Lower lobe of right lung (tissue), 2 donors: Measurements from ENCODE around the gene PDE8A. TPM values are rescaled to one million over a fixed set of nuclear protein-coding genes. Genes with fewer than 3 reads are reported as not detected.

Source experiments
- ATAC-seq, 2 donors: fragments of 200-7000 bp; cut with Tn5 transposase; one replicate each; pipeline ENCODE4 v1.9.1; 2020 to 2022; ENCODE audit warnings: mild to moderate bottlenecking in 2 of 2, moderate library complexity in 2 of 2
- DNase-seq: peaks from one replicate; pipeline ENCODE4 v3.0.0-alpha.2; 2020
- H3K27ac ChIP-seq: fragments of 200-600 bp; one replicate; pipeline ENCODE4 v1.8.0; 2022
- H3K27me3 ChIP-seq: fragments of 200-600 bp; one replicate; pipeline ENCODE4 v1.8.0; 2022; ENCODE audit warnings: low read depth
- H3K36me3 ChIP-seq: fragments of 200-600 bp; one replicate; pipeline ENCODE4 v1.8.0; 2022; ENCODE audit warnings: mild to moderate bottlenecking
- H3K4me1 ChIP-seq: fragments of 200-600 bp; one replicate; pipeline ENCODE4 v1.8.0; 2022
- H3K4me3 ChIP-seq: fragments of 200-600 bp; one replicate; pipeline ENCODE4 v1.8.0; 2022; ENCODE audit warnings: mild to moderate bottlenecking
- H3K9me3 ChIP-seq: fragments of 200-600 bp; one replicate; pipeline ENCODE4 v1.8.0; 2022
- CTCF ChIP-seq: fragments of 200-600 bp; IDR thresholded peaks from one replicate; pipeline ENCODE4 v1.8.0; 2022; ENCODE audit warnings: antibody characterized with exemption, mild to moderate bottlenecking
- intact Hi-C: fragments of 100-400 bp; cut with DNase I; formaldehyde crosslinking; loops from one replicate; pipeline ENCODE4 v1.11.0; 2022
- total RNA-seq: library from RNA; stranded (reverse); fragmentation: NEBNext Ultra II Directional; extraction: Animal tissue kit (Norgen Biotek cat#: 25700); gene quantifications from one replicate; pipeline ENCODE4 v1.2.1, GENCODE V29; 2021
- donor health status: DM: no; HTN: yes; CAD: no; lungs with severe emphysema.

The PDE8A gene
- total RNA-seq, 1 donor from 2014 or later, result 49.2 TPM

GRCh38 chr15:85064710-85065109 lies 83.1 kb downstream of the PDE8A start:
- DNase-seq (no peak), ATAC-seq (no peak)
- no peak for TF ChIP-seq CTCF
- Histone ChIP-seq H3K27ac (no peak overlapping the region), H3K4me1 (peaks cover 4% of the 10 kb centered on the region), H3K27me3 (no peaks in the 10 kb centered on the region), H3K4me3 (no peak overlapping the region), H3K36me3 (peaks cover 20% of the 10 kb centered on the region), H3K9me3 (peaks cover 3% of the 10 kb centered on the region)
- intact Hi-C loops, result no loop called here

GRCh38 chr15:85071061-85071460 lies 89.4 kb downstream of the PDE8A start:
- no peak for ATAC-seq

GRCh38 chr15:85071504-85071903 lies 89.8 kb downstream of the PDE8A start:
- no peak for TF ChIP-seq CTCF
- intact Hi-C loops, result no loop called here

More at GRCh38 chr15:85071061-85071460, 89.4 kb downstream of the PDE8A start:
- H3K27ac ChIP-seq, result no peak overlapping the region
- no peaks in the 10 kb centered on the region for H3K27me3 ChIP-seq
- H3K9me3 ChIP-seq, result no peaks in the 10 kb centered on the region
- H3K4me3 ChIP-seq, result no peak overlapping the region
- no peak for TF ChIP-seq CTCF
- peaks cover 31% of the 10 kb centered on the region for H3K36me3 ChIP-seq
- intact Hi-C loops, result no loop called here
- H3K4me1 ChIP-seq, result no peaks in the 10 kb centered on the region
- DNase-seq, result no peak

GRCh38 chr15:85072917-85073316 lies 91.3 kb downstream of the PDE8A start:
- Histone ChIP-seq H3K36me3 (peaks cover 19% of the 10 kb centered on the region), H3K4me3 (no peak overlapping the region), H3K27me3 (no peaks in the 10 kb centered on the region), H3K9me3 (no peaks in the 10 kb centered on the region), H3K4me1 (no peaks in the 10 kb centered on the region), H3K27ac (no peak overlapping the region)
- intact Hi-C loops, result no loop called here
- no peak for DNase-seq
- ATAC-seq, result no peak
- TF ChIP-seq CTCF, result no peak

More at GRCh38 chr15:85071504-85071903, 89.8 kb downstream of the PDE8A start:
- Histone ChIP-seq H3K9me3 (no peaks in the 10 kb centered on the region), H3K4me1 (no peaks in the 10 kb centered on the region), H3K4me3 (no peak overlapping the region), H3K27me3 (no peaks in the 10 kb centered on the region), H3K36me3 (peaks cover 31% of the 10 kb centered on the region), H3K27ac (no peak overlapping the region)
- ATAC-seq (no peak), DNase-seq (no peak)

GRCh38 chr15:85073556-85074194 lies 92.0 kb downstream of the PDE8A start:
- no peaks in the 10 kb centered on the region for H3K9me3 ChIP-seq
- no peaks in the 10 kb centered on the region for H3K27me3 ChIP-seq
- no peak for TF ChIP-seq CTCF
- DNase-seq, result no peak
- intact Hi-C loops, result no loop called here
- H3K4me3 ChIP-seq, result no peak overlapping the region
- H3K27ac ChIP-seq, result no peak overlapping the region
- no peak for ATAC-seq
- H3K4me1 ChIP-seq, result no peaks in the 10 kb centered on the region
- H3K36me3 ChIP-seq, result peaks cover 11% of the 10 kb centered on the region
